PC-3 (cell line): ENCODE measurements around the gene DOLK. TPM values are rescaled to one million over a fixed set of nuclear protein-coding genes. Genes with fewer than 3 reads are reported as not detected.

ENCODE experiments used
- ATAC-seq: fragments of 200-7000 bp; cut with Tn5 transposase; 2 replicates; pipeline ENCODE4 v1.9.1; 2020; ENCODE audit warnings: mild to moderate bottlenecking, moderate library complexity
- BruUV-seq: library from RNA; stranded (reverse); fragments of 400-500 nt; replicated peaks from 2 replicates; lab custom pipeline; 2021; lab: Mats Ljungman, UMichigan
- CTCF ChIA-PET: fragments of 300-600 bp; sonication (Branson Sonifier 250); formaldehyde crosslinking; loops from one replicate; lab custom pipeline; 2022; ENCODE audit warnings: antibody characterized with exemption; lab: Charles Lee
- POLR2A ChIA-PET: fragments of 300-600 bp; sonication (Branson Sonifier 250); formaldehyde crosslinking; loops from one replicate; lab custom pipeline; 2022; ENCODE audit warnings: antibody characterized with exemption; ENCODE audit not compliant: unreplicated experiment; lab: Charles Lee
- DNase-seq: peaks from one replicate; pipeline ENCODE4 v3.0.0-alpha.2; 2015
- H2AFZ ChIP-seq: fragments of 300-600 bp; sonication (generic); 2 replicates; pipeline ENCODE4 v1.6.0; 2016; ENCODE audit warnings: antibody characterized with exemption, low read length
- H3F3A ChIP-seq: fragments of 300-600 bp; sonication (generic); one replicate; pipeline ENCODE4 v1.6.0; 2017; ENCODE audit warnings: antibody characterized with exemption, low read length, control low read depth, mild to moderate bottlenecking; ENCODE audit not compliant: unreplicated experiment
- H3K27ac ChIP-seq: fragments of 300-600 bp; sonication (generic); 2 replicates; pipeline ENCODE4 v1.5.1; 2016; ENCODE audit warnings: mild to moderate bottlenecking, low read length
- H3K27me3 ChIP-seq: fragments of 300-600 bp; sonication (generic); 2 replicates; pipeline ENCODE4 v1.6.1; 2016; ENCODE audit warnings: low read length, mixed read lengths
- H3K36me3 ChIP-seq: fragments of 300-600 bp; sonication (generic); 2 replicates; pipeline ENCODE4 v1.6.1; 2016; ENCODE audit warnings: low read depth, mixed run types, low read length, mixed read lengths
- H3K4me1 ChIP-seq: fragments of 300-600 bp; sonication (generic); 2 replicates; pipeline ENCODE4 v1.5.1; 2016; ENCODE audit warnings: low read length; ENCODE audit not compliant: insufficient read depth
- H3K4me2 ChIP-seq: fragments of 300-600 bp; sonication (generic); 2 replicates; pipeline ENCODE4 v1.6.0; 2016; ENCODE audit warnings: low read length
- H3K4me3 ChIP-seq: fragments of 300-600 bp; sonication (generic); 2 replicates; pipeline ENCODE4 v1.5.1; 2016; ENCODE audit warnings: mild to moderate bottlenecking, low read length, mixed read lengths
- H3K79me2 ChIP-seq: fragments of 300-600 bp; sonication (generic); 2 replicates; pipeline ENCODE4 v1.6.1; 2017; ENCODE audit warnings: low read length, mixed read lengths
- H3K9ac ChIP-seq: fragments of 300-600 bp; sonication (generic); 2 replicates; pipeline ENCODE4 v1.6.0; 2016; ENCODE audit warnings: mild to moderate bottlenecking, low read length
- H3K9me2 ChIP-seq: fragments of 300-600 bp; sonication (generic); replicated peaks from 2 replicates; pipeline ENCODE4 v1.6.1; 2016; ENCODE audit warnings: mixed run types, low read length, mixed read lengths
- H3K9me3 ChIP-seq: fragments of 300-600 bp; sonication (generic); 2 replicates; pipeline ENCODE4 v1.6.1; 2016; ENCODE audit warnings: low read length, mixed read lengths
- H4K20me1 ChIP-seq: fragments of 300-600 bp; sonication (generic); 2 replicates; pipeline ENCODE4 v1.6.1; 2016; ENCODE audit warnings: low read length, mixed read lengths
- EZH2 ChIP-seq: fragments of 300-600 bp; sonication (generic); IDR thresholded peaks from one replicate; pipeline ENCODE4 v1.6.1; 2017; ENCODE audit warnings: antibody characterized with exemption, mild to moderate bottlenecking, low read length; ENCODE audit not compliant: unreplicated experiment
- EZH2phosphoT487 ChIP-seq: fragments of 300-600 bp; sonication (generic); IDR thresholded peaks from 2 replicates; pipeline ENCODE4 v1.6.1; 2018; ENCODE audit warnings: mild to moderate bottlenecking, antibody characterized with exemption, low read length, borderline replicate concordance
- intact Hi-C: fragments of 100-400 bp; cut with micrococcal nuclease; formaldehyde crosslinking; loops from 2 replicates; pipeline ENCODE4 v1.9.0; 2023
- total RNA-seq: library from RNA; depleted of rRNA; stranded (reverse); fragments of >200 nt; gene quantifications from 2 replicates; pipeline ENCODE4 v1.2.3, GENCODE V29; 2014
- TF ChIP-seq, protein P1 (sequence below): fragments of 300-600 bp; sonication (generic); conservative IDR thresholded peaks from 2 replicates; pipeline ENCODE4 v1.5.1; 2017; ENCODE audit warnings: antibody characterized with exemption, low read depth, mild to moderate bottlenecking, low read length

Gene DOLK
- total RNA-seq, 1 experiment from 2014 or later: 17.9 TPM

DNA sequence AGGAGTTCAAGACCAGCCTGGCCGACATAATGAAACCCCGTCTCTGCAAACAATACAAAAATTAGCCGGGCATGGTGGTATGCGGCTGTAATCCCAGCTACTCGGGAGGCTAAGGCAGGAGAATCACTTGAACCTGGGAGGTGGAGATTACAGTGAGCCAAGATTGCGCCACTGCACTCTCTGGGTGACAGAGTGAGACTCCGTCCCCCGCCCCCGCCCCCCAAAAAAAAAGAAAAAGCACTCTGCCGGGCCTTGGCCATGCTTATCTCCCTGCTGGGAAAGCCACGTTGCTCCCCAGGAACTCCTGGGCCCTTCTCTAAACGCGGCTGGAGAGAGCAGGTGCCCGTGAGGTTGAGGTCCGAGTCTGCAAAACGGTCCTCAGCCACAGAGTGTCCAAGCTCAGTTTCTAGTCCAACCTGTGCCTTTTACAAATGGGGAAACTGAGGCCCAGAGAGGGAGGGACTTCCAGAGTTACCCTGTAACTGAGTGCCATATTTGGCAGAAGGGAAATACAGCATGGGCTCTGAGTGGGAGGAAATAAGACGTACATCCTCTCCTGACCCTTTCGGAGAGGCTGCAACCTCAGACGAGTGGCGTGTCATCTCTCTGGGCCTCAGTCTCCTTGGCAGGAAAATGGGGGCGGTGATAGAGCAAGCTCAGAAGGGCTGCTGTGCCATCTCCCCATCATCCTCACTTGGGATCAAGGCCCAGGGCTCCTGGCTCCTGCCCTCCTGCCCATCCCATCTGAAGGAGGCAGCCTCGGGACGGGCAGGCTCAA lies 33.2 kb downstream of the DOLK start:
- Histone ChIP-seq H3K4me3 (no peak overlapping the region), H4K20me1 (no peaks in the 10 kb centered on the region), H2AFZ (no peak overlapping the region), H3K27ac (no peak overlapping the region), H3K9ac (no peak overlapping the region), H3K36me3 (peaks cover 23% of the 10 kb centered on the region), H3K4me2 (no peak overlapping the region), H3K79me2 (peaks cover 54% of the 10 kb centered on the region), H3K27me3 (no peaks in the 10 kb centered on the region), H3K4me1 (peaks cover 51% of the 10 kb centered on the region), H3K9me2 (no peaks in the 10 kb centered on the region), H3F3A (no peaks in the 10 kb centered on the region), H3K9me3 (no peaks in the 10 kb centered on the region)
- ATAC-seq (no peak), DNase-seq (no peak)
- ChIA-PET CTCF (no interaction called here), POLR2A (no interaction called here)
- no TSS peak for BruUV-seq
- intact Hi-C loops: no loop called here
- TF ChIP-seq, protein P1, sequence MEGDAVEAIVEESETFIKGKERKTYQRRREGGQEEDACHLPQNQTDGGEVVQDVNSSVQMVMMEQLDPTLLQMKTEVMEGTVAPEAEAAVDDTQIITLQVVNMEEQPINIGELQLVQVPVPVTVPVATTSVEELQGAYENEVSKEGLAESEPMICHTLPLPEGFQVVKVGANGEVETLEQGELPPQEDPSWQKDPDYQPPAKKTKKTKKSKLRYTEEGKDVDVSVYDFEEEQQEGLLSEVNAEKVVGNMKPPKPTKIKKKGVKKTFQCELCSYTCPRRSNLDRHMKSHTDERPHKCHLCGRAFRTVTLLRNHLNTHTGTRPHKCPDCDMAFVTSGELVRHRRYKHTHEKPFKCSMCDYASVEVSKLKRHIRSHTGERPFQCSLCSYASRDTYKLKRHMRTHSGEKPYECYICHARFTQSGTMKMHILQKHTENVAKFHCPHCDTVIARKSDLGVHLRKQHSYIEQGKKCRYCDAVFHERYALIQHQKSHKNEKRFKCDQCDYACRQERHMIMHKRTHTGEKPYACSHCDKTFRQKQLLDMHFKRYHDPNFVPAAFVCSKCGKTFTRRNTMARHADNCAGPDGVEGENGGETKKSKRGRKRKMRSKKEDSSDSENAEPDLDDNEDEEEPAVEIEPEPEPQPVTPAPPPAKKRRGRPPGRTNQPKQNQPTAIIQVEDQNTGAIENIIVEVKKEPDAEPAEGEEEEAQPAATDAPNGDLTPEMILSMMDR: no peak
- TF ChIP-seq EZH2phosphoT487 (no peak), EZH2 (no peak)

DNA sequence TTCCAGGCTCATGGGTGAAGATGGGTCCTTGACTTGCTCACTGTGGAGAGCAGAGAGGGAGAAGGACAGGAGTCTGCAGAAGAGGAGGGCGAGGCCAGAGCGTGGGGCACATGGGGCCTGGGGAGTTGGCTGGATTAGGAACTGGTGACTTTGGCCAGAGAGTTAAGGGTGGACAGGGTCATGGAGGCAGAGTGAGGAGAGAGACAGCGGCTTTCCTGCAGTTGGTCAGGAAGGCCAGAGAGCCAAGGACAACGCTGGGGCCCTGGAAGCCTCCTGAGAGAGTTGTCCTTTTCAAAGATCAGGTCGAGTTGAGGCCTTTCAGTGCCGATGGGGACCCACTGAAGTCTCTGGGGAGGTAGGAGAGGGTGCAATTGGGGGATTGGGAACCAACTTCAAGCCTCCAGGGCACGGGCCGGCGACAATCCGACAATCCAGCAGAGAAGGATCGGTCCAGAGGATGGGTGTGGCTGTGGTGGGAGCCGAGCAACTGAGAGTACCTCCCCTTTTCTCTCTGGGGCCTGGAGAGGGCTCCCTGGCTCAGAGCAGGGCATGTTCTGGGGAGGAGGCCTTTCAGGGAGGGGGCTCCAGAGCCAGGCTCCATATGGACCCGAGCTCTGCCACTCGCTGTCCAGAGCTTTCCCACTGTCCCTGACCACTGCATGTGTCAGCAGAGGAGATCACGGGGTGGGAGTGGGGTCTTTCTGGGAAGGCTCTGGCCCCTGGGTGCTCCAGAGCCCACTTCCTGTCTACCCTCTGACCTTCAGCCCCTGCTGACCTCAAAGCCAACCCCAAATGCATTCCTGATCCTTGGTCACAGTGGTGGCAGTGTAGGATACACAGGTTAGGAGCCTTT lies 34.1 kb downstream of the DOLK start:
- no peaks in the 10 kb centered on the region for H4K20me1 ChIP-seq
- no peak overlapping the region for H2AFZ ChIP-seq
- no peaks in the 10 kb centered on the region for H3K27me3 ChIP-seq
- peak overlapping the region; percentile 99 for H3K27ac ChIP-seq
- intact Hi-C loops: no loop called here
- no peak overlapping the region for H3K4me3 ChIP-seq
- no TSS peak for BruUV-seq
- ChIA-PET CTCF (interaction anchor here (0.6 kb wide), 1 partner anchor 13 kb away, joined by 3 read pairs; no protein-coding TSS in a partner anchor), POLR2A (interaction anchor here (0.6 kb wide), 2 partner anchors 11 to 926 kb away, joined by 3 to 4 read pairs; no protein-coding TSS in a partner anchor)
- no peaks in the 10 kb centered on the region for H3F3A ChIP-seq
- peak overlapping the region; percentile 32 for H3K4me2 ChIP-seq
- ATAC-seq (no peak), DNase-seq (no peak)
- H3K4me1 ChIP-seq: peaks cover 51% of the 10 kb centered on the region
- peak overlapping the region; percentile 54 for H3K9ac ChIP-seq
- H3K79me2 ChIP-seq: peaks cover 58% of the 10 kb centered on the region
- peaks cover 28% of the 10 kb centered on the region for H3K36me3 ChIP-seq
- H3K9me2 ChIP-seq: no peaks in the 10 kb centered on the region
- TF ChIP-seq EZH2phosphoT487 (no peak), EZH2 (no peak)
- TF ChIP-seq, protein P1: no peak
- no peaks in the 10 kb centered on the region for H3K9me3 ChIP-seq
